Endothelial cell of umbilical vein (primary cell): Measurements from ENCODE around the gene TMEM250. TPM values are rescaled to one million over a fixed set of nuclear protein-coding genes. Genes with fewer than 3 reads are reported as not detected.

ENCODE experiments used
- BruUV-seq: library from RNA; stranded (reverse); fragments of 400-500 nt; replicated peaks from 2 replicates; lab custom pipeline; 2021; lab: Mats Ljungman, UMichigan
- CTCF ChIA-PET: fragments of 300-600, 350-600 bp; sonication (Branson Sonifier 250); formaldehyde crosslinking; loops from one replicate; lab custom pipeline; 2021; ENCODE audit warnings: antibody characterized with exemption, inconsistent platforms; lab: Charles Lee
- POLR2A ChIA-PET: fragments of 300-600, 350-600 bp; sonication (Branson Sonifier 250); formaldehyde crosslinking; loops from one replicate; lab custom pipeline; 2021; ENCODE audit warnings: antibody characterized with exemption, inconsistent platforms; lab: Charles Lee
- DNase-seq: peaks from one replicate; pipeline ENCODE4 v3.0.0-alpha.2; 2011; ENCODE audit warnings: low read depth, low spot score
- FAIRE-seq: peaks from 2 replicates; lab custom pipeline; 2011; peaks lifted over from hg19 to GRCh38; lab: Jason Lieb, UNC
- H2AFZ ChIP-seq: 2 replicates; pipeline ENCODE4 v1.6.0; 2012; ENCODE audit warnings: low read depth, low read length, control low read depth, inconsistent platforms
- H3K27ac ChIP-seq: 2 replicates; pipeline ENCODE4 v1.5.1; 2011; ENCODE audit warnings: low read depth, mild to moderate bottlenecking, control low read depth, low read length, moderate library complexity; ENCODE audit not compliant: insufficient read depth
- H3K27me3 ChIP-seq, 2 experiments: 2 replicates each; pipeline versions ENCODE4 v1.6.0 to v1.6.1; 2011; ENCODE audit warnings: low read length in 2 of 2, mixed read lengths in 1 of 2; ENCODE audit not compliant: control insufficient read depth in 2 of 2, insufficient read depth in 2 of 2
- H3K36me3 ChIP-seq, 2 experiments: 2 replicates in 1 of 2; 3 replicates in 1 of 2; pipeline ENCODE4 v1.5.1; 2011; ENCODE audit warnings: low read length in 2 of 2, mild to moderate bottlenecking in 1 of 2, moderate library complexity in 1 of 2; ENCODE audit not compliant: control insufficient read depth in 2 of 2, insufficient read depth in 2 of 2; ENCODE audit errors: extremely low read depth in 1 of 2
- H3K4me1 ChIP-seq: 3 replicates; pipeline ENCODE4 v1.5.1; 2011; ENCODE audit warnings: mild to moderate bottlenecking, low read length; ENCODE audit not compliant: control insufficient read depth, insufficient read depth; ENCODE audit errors: extremely low read depth
- H3K4me2 ChIP-seq: 2 replicates; pipeline ENCODE4 v1.6.1; 2011; ENCODE audit warnings: low read length, control low read depth, mixed read lengths; ENCODE audit not compliant: insufficient read depth
- H3K4me3 ChIP-seq, 3 experiments: fragments of 200-600 bp in 1 of 3; sonication (generic), shearing (Covaris generic) in 1 of 3; replicated peaks in 1 of 3; 2 replicates each; pipeline ENCODE4 v1.5.1; 2011 to 2016; ENCODE audit warnings: control low read depth in 3 of 3, low read length in 3 of 3, mild to moderate bottlenecking in 2 of 3, inconsistent platforms in 1 of 3, low read depth in 1 of 3, moderate library complexity in 1 of 3; ENCODE audit not compliant: insufficient read depth in 1 of 3
- H3K79me2 ChIP-seq: 2 replicates; pipeline ENCODE4 v1.6.0; 2012; ENCODE audit warnings: low read length, inconsistent platforms; ENCODE audit not compliant: control insufficient read depth, insufficient read depth
- H3K9ac ChIP-seq: replicated peaks from 2 replicates; pipeline ENCODE3; 2011; ENCODE audit warnings: low read length, control low read depth; ENCODE audit not compliant: insufficient read depth; ENCODE audit errors: extremely low read depth
- H3K9me1 ChIP-seq: replicated peaks from 3 replicates; pipeline ENCODE4 v1.6.0; 2011; ENCODE audit warnings: mild to moderate bottlenecking, low read length; ENCODE audit not compliant: control insufficient read depth, insufficient read depth; ENCODE audit errors: extremely low read depth
- H3K9me3 ChIP-seq: replicated peaks from 2 replicates; pipeline ENCODE4 v1.5.1; 2012; ENCODE audit warnings: low read length, inconsistent platforms; ENCODE audit not compliant: control insufficient read depth, insufficient read depth
- H4K20me1 ChIP-seq: replicated peaks from 2 replicates; pipeline ENCODE3; 2011; ENCODE audit warnings: mild to moderate bottlenecking, low read length; ENCODE audit not compliant: control insufficient read depth, insufficient read depth; ENCODE audit errors: extremely low read depth
- EZH2 ChIP-seq: IDR thresholded peaks from 2 replicates; pipeline ENCODE4 v1.6.1; 2012; ENCODE audit warnings: borderline replicate concordance, low read depth, mild to moderate bottlenecking, moderate library complexity, low read length, inconsistent platforms; ENCODE audit not compliant: severe bottlenecking
- GATA2 ChIP-seq: IDR thresholded peaks from 2 replicates; pipeline ENCODE4 v1.7.0; 2011; ENCODE audit warnings: low read depth, mild to moderate bottlenecking, moderate library complexity, mixed read lengths, low read length; ENCODE audit not compliant: insufficient read length, insufficient read depth
- JUN ChIP-seq: IDR thresholded peaks from 2 replicates; pipeline ENCODE4 v1.6.1; 2011; ENCODE audit warnings: borderline replicate concordance, low read depth; ENCODE audit not compliant: insufficient read length, insufficient read depth
- POLR2AphosphoS5 ChIP-seq: IDR thresholded peaks from 2 replicates; pipeline ENCODE4 v1.6.1; 2012; ENCODE audit warnings: low read depth, mild to moderate bottlenecking, control low read depth, low read length, moderate library complexity; ENCODE audit not compliant: insufficient read depth
- dilution Hi-C: fragments of 300-500 bp; cut with MboI; formaldehyde crosslinking; loops from one replicate; pipeline ENCODE4 v1.15.0; 2019; ENCODE audit warnings: low sequenced_read_pairs; ENCODE audit not compliant: extremely low pct_ligation_motif_present
- intact Hi-C: fragments of 100-400 bp; cut with micrococcal nuclease; formaldehyde crosslinking; loops from one replicate; pipeline ENCODE4 v1.10.0; 2022
- polyA plus RNA-seq, 4 experiments: library from polyadenylated mRNA; depleted of rRNA in 3 of 4; stranded (reverse) in 3 of 4; unstranded in 1 of 4; fragments of >200 nt; gene quantifications; 2 replicates each; pipeline versions ENCODE4 v1.2.1 to v1.2.3, GENCODE V29; 2011 to 2012; ENCODE audit warnings: missing spikeins in 1 of 4
- total RNA-seq: library from RNA; stranded (reverse); gene quantifications from 2 replicates; pipeline ENCODE4 v1.2.3, GENCODE V29; 2021

The TMEM250 gene
- total and polyA plus RNA-seq, 2 donors (not counting 3 experiments of a cell fraction or from before 2014, with no cell fraction given) = 24.9 to 49.9 TPM

DNA sequence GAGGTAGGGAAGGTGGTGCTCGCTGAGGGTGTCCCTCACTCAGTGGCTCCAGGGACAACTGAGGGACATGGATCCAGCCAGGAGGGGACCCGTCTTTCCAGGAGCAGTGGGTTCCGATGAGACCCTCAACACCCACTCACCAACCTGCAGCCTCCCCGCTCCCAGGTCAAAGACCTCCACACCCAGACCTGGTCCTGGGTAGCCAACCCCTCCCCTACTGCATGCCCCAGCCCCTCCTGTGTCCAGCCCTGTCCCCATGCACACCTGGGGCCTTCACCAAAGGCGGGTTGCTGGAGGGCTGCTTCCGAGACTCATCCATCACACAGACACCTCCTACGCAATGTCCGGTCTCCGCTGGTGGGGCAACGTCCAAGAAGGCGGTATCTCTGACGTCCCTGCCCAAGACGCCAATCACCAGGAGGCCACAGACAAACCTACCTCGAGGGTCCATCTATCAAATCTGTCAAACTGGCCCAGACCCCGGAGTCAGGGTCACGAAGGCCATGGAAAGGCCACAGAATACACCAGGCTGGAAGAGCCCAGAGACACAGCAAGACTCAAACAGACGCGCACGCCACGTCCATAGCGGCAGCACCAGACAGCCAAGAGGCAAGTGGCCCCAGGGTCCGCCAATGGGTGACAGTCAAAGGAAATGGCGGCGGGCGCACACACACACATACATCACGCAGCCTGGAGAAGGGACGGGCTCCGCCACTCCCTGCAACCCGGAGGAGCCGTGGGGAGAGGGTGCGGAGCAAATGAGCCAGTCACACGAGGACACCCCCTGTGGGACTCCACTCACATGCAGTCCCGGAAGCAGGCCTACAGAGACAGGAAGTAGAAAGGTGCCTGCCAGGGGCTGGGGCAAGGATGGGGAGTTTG is 34.4 kb downstream of the TMEM250 start:
- no peak for TF ChIP-seq GATA2
- no peak for TF ChIP-seq EZH2
- no TSS peak for BruUV-seq
- Histone ChIP-seq H2AFZ (no peak overlapping the region), H3K9me3 (no peaks in the 10 kb centered on the region), H3K4me3 (no peak overlapping the region), H3K27ac (no peak overlapping the region), H3K9me1 (no peaks in the 10 kb centered on the region), H3K36me3 (peaks cover 0 to 4% of the 10 kb centered on the region in 2 experiments), H3K4me1 (peaks cover 5% of the 10 kb centered on the region), H4K20me1 (no peaks in the 10 kb centered on the region), H3K27me3 (no peaks in the 10 kb centered on the region), H3K4me2 (no peak overlapping the region), H3K79me2 (peaks cover 93% of the 10 kb centered on the region), H3K9ac (no peak overlapping the region)
- dilution Hi-C loops = no loop called here
- no peak for FAIRE-seq
- CTCF ChIA-PET = no interaction called here
- DNase-seq = no peak
- intact Hi-C loops = no loop called here
- POLR2A ChIA-PET = no interaction called here

DNA sequence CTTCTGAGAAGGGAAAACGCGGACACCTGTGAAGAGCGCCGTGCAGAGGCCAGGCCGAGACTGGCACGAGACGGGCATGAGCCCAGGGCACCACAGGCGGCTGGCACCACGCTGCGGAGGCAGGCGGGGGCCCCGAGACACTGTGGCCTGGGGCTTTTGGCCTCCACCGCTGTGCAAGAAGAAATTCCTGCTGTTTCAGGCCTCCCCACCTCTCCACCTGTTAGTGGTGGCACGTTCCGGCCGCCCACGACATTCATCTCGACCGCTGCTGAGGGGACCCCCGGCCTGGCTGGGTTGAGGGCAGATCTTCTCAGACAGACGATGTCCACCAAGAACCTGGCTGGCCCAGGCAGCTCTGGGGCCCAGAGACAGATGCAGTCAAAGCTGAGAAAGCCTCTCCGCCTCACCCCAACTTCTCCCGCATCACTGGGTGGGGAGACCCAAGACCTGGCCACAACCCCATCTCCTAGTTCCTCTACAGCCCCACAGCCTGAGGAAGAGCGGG is 35.1 kb downstream of the TMEM250 start:
- POLR2A ChIA-PET = no interaction called here
- intact Hi-C loops (no loop called here), dilution Hi-C loops (no loop called here)
- Histone ChIP-seq H3K4me3 (no peak overlapping the region), H3K36me3 (peaks cover 0 to 4% of the 10 kb centered on the region in 2 experiments), H2AFZ (no peak overlapping the region), H3K9me3 (no peaks in the 10 kb centered on the region), H3K27ac (no peak overlapping the region), H3K27me3 (no peaks in the 10 kb centered on the region), H3K4me1 (peaks cover 5% of the 10 kb centered on the region), H4K20me1 (no peaks in the 10 kb centered on the region), H3K79me2 (peaks cover 92% of the 10 kb centered on the region), H3K9me1 (no peaks in the 10 kb centered on the region), H3K4me2 (no peak overlapping the region), H3K9ac (no peak overlapping the region)
- CTCF ChIA-PET = no interaction called here
- BruUV-seq = no TSS peak
- TF ChIP-seq JUN = no peak
- TF ChIP-seq POLR2AphosphoS5 = no peak
- FAIRE-seq = no peak
- DNase-seq = no peak
